Trophoblast cell (in vitro differentiated cells and primary cell): ENCODE results near the gene AQP11.

Experiments used
- DNase-seq, 2 donors: peaks; one replicate each; pipeline ENCODE4 v3.0.0-alpha.2; 2016
- H2AFZ ChIP-seq: 2 replicates; pipeline ENCODE4 v1.6.1; 2013; ENCODE audit warnings: low read length, moderate library complexity, mild to moderate bottlenecking; ENCODE audit not compliant: insufficient read depth, poor library complexity
- H2AK5ac ChIP-seq: 2 replicates; pipeline ENCODE4 v1.6.1; 2013; ENCODE audit warnings: mild to moderate bottlenecking, low read length
- H2BK120ac ChIP-seq: 2 replicates; pipeline ENCODE4 v1.6.1; 2013; ENCODE audit warnings: low read length, mild to moderate bottlenecking, moderate library complexity; ENCODE audit not compliant: insufficient read depth, poor library complexity
- H2BK12ac ChIP-seq: 2 replicates; pipeline ENCODE4 v1.6.1; 2013; ENCODE audit warnings: mild to moderate bottlenecking, low read length, moderate library complexity
- H2BK5ac ChIP-seq: 2 replicates; pipeline ENCODE4 v1.6.1; 2013; ENCODE audit warnings: low read length, low read depth, moderate library complexity, mild to moderate bottlenecking; ENCODE audit not compliant: poor library complexity
- H3K14ac ChIP-seq: 2 replicates; pipeline ENCODE4 v1.6.1; 2013; ENCODE audit warnings: mild to moderate bottlenecking, low read length
- H3K18ac ChIP-seq: 2 replicates; pipeline ENCODE4 v1.6.1; 2013; ENCODE audit warnings: mild to moderate bottlenecking, low read length
- H3K23ac ChIP-seq: 2 replicates; pipeline ENCODE4 v1.6.1; 2013; ENCODE audit warnings: low read length
- H3K27ac ChIP-seq: 2 replicates; pipeline ENCODE4 v1.5.1; 2013; ENCODE audit warnings: low read depth, mild to moderate bottlenecking, inconsistent platforms, low read length, moderate library complexity
- H3K27me3 ChIP-seq: 2 replicates; pipeline ENCODE4 v1.6.1; 2013; ENCODE audit warnings: inconsistent platforms, mild to moderate bottlenecking, low read length, moderate library complexity; ENCODE audit not compliant: insufficient read depth
- H3K36me3 ChIP-seq, 2 experiments: 1 replicate in 1 of 2; 2 replicates in 1 of 2; pipeline ENCODE4 v1.6.1; 2013; ENCODE audit warnings: low read length in 2 of 2, mild to moderate bottlenecking in 2 of 2, moderate library complexity in 1 of 2; ENCODE audit not compliant: insufficient read depth in 2 of 2, control insufficient read depth in 1 of 2
- H3K4ac ChIP-seq: 2 replicates; pipeline ENCODE4 v1.6.1; 2013; ENCODE audit warnings: low read depth, mild to moderate bottlenecking, low read length, moderate library complexity
- H3K4me1 ChIP-seq, 2 experiments: 1 replicate in 1 of 2; 2 replicates in 1 of 2; pipeline ENCODE4 v1.6.1; 2013; ENCODE audit warnings: low read length in 2 of 2, mild to moderate bottlenecking in 2 of 2, moderate library complexity in 1 of 2; ENCODE audit not compliant: insufficient read depth in 2 of 2, control insufficient read depth in 1 of 2
- H3K4me2 ChIP-seq: 2 replicates; pipeline ENCODE4 v1.6.1; 2013; ENCODE audit warnings: inconsistent platforms, mild to moderate bottlenecking, low read length, moderate library complexity
- H3K4me3 ChIP-seq: 2 replicates; pipeline ENCODE4 v1.5.1; 2013; ENCODE audit warnings: mild to moderate bottlenecking, low read depth, low read length, inconsistent platforms
- H3K79me1 ChIP-seq: one replicate; pipeline ENCODE4 v1.6.1; 2013; ENCODE audit warnings: low read length
- H3K79me2 ChIP-seq: 2 replicates; pipeline ENCODE4 v1.6.1; 2013; ENCODE audit warnings: low read length, mild to moderate bottlenecking; ENCODE audit not compliant: control insufficient read depth, insufficient read depth, poor library complexity
- H3K9ac ChIP-seq: 2 replicates; pipeline ENCODE4 v1.6.1; 2013; ENCODE audit warnings: mild to moderate bottlenecking, low read length
- H3K9me3 ChIP-seq: 2 replicates; pipeline ENCODE4 v1.6.1; 2013; ENCODE audit warnings: low read depth, mild to moderate bottlenecking, control low read depth, inconsistent platforms, low read length; ENCODE audit not compliant: insufficient read depth
- H4K12ac ChIP-seq: 2 replicates; pipeline ENCODE4 v1.6.1; 2013; ENCODE audit warnings: low read depth, mild to moderate bottlenecking, low read length, moderate library complexity
- H4K8ac ChIP-seq: 2 replicates; pipeline ENCODE4 v1.6.1; 2013; ENCODE audit warnings: low read depth, mild to moderate bottlenecking, low read length, moderate library complexity
- H4K91ac ChIP-seq: one replicate; pipeline ENCODE4 v1.6.1; 2013; ENCODE audit warnings: low read depth, mild to moderate bottlenecking, low read length, moderate library complexity
- WGBS: extraction: QIAGEN DNeasy Blood & Tissue Kit; methylation state at CpG from one replicate; pipeline ENCODE4 v1.1.7; 2013; ENCODE audit warnings: missing lambda C conversion rate; ENCODE audit not compliant: insufficient read length, insufficient coverage; ENCODE audit errors: extremely low coverage; 5-methylcytosine and 5-hydroxymethylcytosine counted together

Gene AQP11

DNA sequence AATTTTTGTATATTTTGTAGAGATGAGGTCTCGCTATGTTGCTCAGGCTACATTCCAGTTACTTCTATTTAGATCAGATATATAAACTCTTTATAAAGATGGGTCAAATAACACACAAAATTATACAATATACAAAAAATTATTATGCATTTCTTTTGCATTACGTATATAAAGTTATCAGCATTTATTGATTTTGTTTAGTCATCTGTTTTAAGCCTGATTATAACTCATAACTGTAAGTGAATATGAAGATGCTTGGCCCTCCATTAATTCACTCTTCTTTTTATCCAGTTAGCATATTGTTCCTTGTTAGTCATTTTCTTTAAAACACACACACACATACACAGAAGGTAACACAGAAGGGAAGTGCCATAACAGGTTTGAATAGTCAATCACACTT, 14.5 kb downstream of the AQP11 start:
- Histone ChIP-seq H3K4me1 (peaks cover 0 to 2% of the 10 kb centered on the region in 2 experiments), H3K23ac (no peak overlapping the region), H2BK5ac (no peak overlapping the region), H3K27ac (no peak overlapping the region), H3K36me3 (peaks cover 2 to 9% of the 10 kb centered on the region in 2 experiments), H3K4me3 (no peak overlapping the region), H2BK12ac (no peak overlapping the region), H3K9me3 (no peaks in the 10 kb centered on the region), H3K79me1 (no peaks in the 10 kb centered on the region), H4K91ac (no peak overlapping the region), H3K79me2 (no peaks in the 10 kb centered on the region), H2BK120ac (no peak overlapping the region), H3K27me3 (peaks cover 2% of the 10 kb centered on the region), H3K14ac (no peak overlapping the region), H3K18ac (no peak overlapping the region), H2AK5ac (no peak overlapping the region), H3K9ac (no peak overlapping the region), H2AFZ (no peak overlapping the region), H4K8ac (no peak overlapping the region), H3K4me2 (no peak overlapping the region), H3K4ac (no peak overlapping the region), H4K12ac (no peak overlapping the region)
- DNase-seq, result peak in 1 of 2 donors; percentile 8
- no CpG with 5 or more reads among the region's 2 CpGs for WGBS

DNA sequence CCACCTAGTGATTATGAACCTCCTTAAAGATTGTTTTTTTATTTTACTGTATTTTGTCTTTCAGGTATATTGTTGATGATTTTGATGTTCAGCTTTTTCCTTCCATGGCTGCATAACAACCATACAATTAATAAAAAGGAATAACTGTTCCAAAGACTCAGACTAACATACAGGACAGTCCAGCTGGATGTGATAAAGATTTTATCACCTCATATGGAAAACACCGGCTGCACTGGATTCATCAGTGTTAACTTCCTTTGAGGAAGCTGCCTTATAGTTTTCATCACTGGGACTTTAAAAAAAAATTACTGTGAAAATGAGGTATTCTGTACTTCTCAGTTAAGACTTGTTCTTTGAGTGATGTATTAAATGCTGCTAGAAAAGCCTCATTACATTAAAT, 19.5 kb downstream of the AQP11 start:
- Histone ChIP-seq H3K79me1 (no peaks in the 10 kb centered on the region), H3K27me3 (peaks cover 2% of the 10 kb centered on the region), H3K4ac (no peak overlapping the region), H2AK5ac (no peak overlapping the region), H3K36me3 (peaks cover 7 to 11% of the 10 kb centered on the region in 2 experiments), H3K18ac (no peak overlapping the region), H2BK12ac (no peak overlapping the region), H3K79me2 (no peaks in the 10 kb centered on the region), H4K12ac (no peak overlapping the region), H3K14ac (no peak overlapping the region), H2BK5ac (no peak overlapping the region), H3K4me3 (no peak overlapping the region), H3K27ac (no peak overlapping the region), H3K23ac (no peak overlapping the region), H4K8ac (no peak overlapping the region), H3K4me1 (no peaks in the 10 kb centered on the region), H2AFZ (no peak overlapping the region), H3K9ac (no peak overlapping the region), H3K4me2 (no peak overlapping the region), H3K9me3 (no peaks in the 10 kb centered on the region), H2BK120ac (no peak overlapping the region), H4K91ac (no peak overlapping the region)
- no peak for DNase-seq
- WGBS, result no CpG with 5 or more reads among the region's 1 CpG

DNA sequence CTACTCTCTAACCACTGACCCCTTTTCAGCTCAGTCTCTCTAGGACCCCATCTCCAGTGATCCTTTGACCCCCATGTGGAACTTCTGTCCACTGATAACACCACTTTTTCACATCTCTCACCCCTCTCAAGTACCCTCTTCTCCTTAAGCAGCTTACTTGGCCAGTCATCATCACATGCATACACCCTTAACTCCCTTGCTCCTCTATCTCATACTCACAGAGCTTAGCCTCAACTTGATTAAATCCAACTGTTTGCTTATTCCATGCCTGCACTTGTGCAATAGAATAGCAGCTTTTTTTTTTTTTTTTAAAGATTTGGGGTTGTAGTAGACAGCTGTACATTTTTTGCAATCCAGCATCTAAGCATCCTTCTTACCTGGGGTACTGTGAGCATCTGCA, 22.2 kb downstream of the AQP11 start:
- no peaks in the 10 kb centered on the region for H3K79me1 ChIP-seq

DNA sequence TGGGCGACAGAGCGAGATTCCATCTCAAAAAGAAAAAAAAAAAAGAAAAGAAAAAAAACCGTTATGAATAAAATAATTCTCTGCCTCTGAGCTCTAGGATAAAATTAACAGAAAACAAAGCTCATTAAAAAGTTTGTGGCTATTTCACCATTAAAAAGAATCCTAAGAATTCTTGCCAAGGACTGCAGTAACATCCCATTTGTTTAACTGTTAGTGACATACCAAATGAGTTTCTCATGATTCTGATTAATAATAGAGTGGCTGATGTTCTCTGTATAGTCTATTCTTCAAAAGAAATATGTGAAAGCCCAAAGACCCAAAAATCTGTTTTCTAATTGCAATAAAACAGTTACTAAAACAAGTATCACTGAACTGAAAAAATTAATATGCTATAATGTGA, 28.1 kb downstream of the AQP11 start:
- H3K14ac ChIP-seq, result no peak overlapping the region
- no peak overlapping the region for H3K27ac ChIP-seq
- H3K9ac ChIP-seq, result no peak overlapping the region
- H4K12ac ChIP-seq, result no peak overlapping the region
- H3K4me2 ChIP-seq, result no peak overlapping the region
- H2AFZ ChIP-seq, result no peak overlapping the region
- H2BK120ac ChIP-seq, result no peak overlapping the region
- no peaks in the 10 kb centered on the region for H3K9me3 ChIP-seq
- H3K18ac ChIP-seq, result no peak overlapping the region
- no peak overlapping the region for H4K8ac ChIP-seq
- no CpG with 5 or more reads among the region's 3 CpGs for WGBS
- H3K27me3 ChIP-seq, result no peaks in the 10 kb centered on the region
- H3K4ac ChIP-seq, result no peak overlapping the region
- H3K79me1 ChIP-seq, result no peaks in the 10 kb centered on the region
- no peaks in the 10 kb centered on the region for H3K79me2 ChIP-seq
- no peak overlapping the region for H4K91ac ChIP-seq
- H3K4me3 ChIP-seq, result no peak overlapping the region
- no peak overlapping the region for H2BK12ac ChIP-seq
- no peak for DNase-seq
- H3K23ac ChIP-seq, result no peak overlapping the region
- peaks cover 14 to 20% of the 10 kb centered on the region in 2 experiments for H3K36me3 ChIP-seq
- H2AK5ac ChIP-seq, result no peak overlapping the region
- no peak overlapping the region for H2BK5ac ChIP-seq
- H3K4me1 ChIP-seq, result no peaks in the 10 kb centered on the region

More for the DNA sequence above, 22.2 kb downstream of the AQP11 start:
- Histone ChIP-seq H3K79me2 (no peaks in the 10 kb centered on the region), H3K27ac (no peak overlapping the region), H2AK5ac (no peak overlapping the region), H3K23ac (no peak overlapping the region), H2AFZ (no peak overlapping the region), H4K8ac (no peak overlapping the region), H3K4me3 (no peak overlapping the region), H2BK5ac (no peak overlapping the region), H3K18ac (no peak overlapping the region), H3K14ac (no peak overlapping the region), H3K4me2 (no peak overlapping the region), H4K91ac (no peak overlapping the region), H3K4me1 (no peaks in the 10 kb centered on the region), H3K4ac (no peak overlapping the region), H3K27me3 (no peaks in the 10 kb centered on the region), H3K9ac (no peak overlapping the region), H3K36me3 (peaks cover 7 to 13% of the 10 kb centered on the region in 2 experiments), H2BK120ac (no peak overlapping the region), H4K12ac (no peak overlapping the region), H2BK12ac (no peak overlapping the region), H3K9me3 (no peaks in the 10 kb centered on the region)
- no peak for DNase-seq
